OCI-LY7 (cell line): ENCODE results near the gene ITSN2.

Source experiments
- EZH2phosphoT487 ChIP-seq: fragments of 200-600 bp; sonication (generic); IDR thresholded peaks from 2 replicates; pipeline ENCODE4 v1.6.1; 2018; ENCODE audit warnings: low read depth, borderline replicate concordance, mild to moderate bottlenecking, mixed run types, antibody characterized with exemption, low read length, moderate library complexity, mixed read lengths
- TF ChIP-seq, protein P1 (sequence below): fragments of 200-600 bp; sonication (generic); conservative IDR thresholded peaks from 2 replicates; pipeline ENCODE4 v1.5.1; 2014; ENCODE audit warnings: mild to moderate bottlenecking, antibody characterized with exemption, low read length, moderate library complexity, mixed read lengths

DNA sequence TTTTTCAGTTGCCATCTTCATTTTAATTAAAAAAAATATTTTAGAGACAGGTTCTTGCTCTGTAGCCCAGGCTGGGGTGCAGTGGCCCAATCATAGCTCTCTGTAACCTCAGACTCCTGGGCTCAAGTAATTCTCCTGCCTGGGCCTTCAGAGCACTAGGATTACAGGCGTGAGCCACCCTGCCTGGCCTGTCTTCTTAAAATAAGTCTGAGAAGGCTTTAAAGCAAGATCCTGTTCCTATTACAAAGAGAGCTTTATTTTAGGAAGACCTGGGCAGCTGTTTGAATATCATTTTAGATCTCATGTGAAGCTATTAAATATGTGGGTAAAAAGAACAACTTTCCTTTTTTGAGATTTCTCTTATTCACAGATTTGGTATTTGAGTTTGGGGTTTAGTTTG is 184.0 kb downstream of the ITSN2 start:
- TF ChIP-seq, protein P1, sequence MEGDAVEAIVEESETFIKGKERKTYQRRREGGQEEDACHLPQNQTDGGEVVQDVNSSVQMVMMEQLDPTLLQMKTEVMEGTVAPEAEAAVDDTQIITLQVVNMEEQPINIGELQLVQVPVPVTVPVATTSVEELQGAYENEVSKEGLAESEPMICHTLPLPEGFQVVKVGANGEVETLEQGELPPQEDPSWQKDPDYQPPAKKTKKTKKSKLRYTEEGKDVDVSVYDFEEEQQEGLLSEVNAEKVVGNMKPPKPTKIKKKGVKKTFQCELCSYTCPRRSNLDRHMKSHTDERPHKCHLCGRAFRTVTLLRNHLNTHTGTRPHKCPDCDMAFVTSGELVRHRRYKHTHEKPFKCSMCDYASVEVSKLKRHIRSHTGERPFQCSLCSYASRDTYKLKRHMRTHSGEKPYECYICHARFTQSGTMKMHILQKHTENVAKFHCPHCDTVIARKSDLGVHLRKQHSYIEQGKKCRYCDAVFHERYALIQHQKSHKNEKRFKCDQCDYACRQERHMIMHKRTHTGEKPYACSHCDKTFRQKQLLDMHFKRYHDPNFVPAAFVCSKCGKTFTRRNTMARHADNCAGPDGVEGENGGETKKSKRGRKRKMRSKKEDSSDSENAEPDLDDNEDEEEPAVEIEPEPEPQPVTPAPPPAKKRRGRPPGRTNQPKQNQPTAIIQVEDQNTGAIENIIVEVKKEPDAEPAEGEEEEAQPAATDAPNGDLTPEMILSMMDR = no peak
- no peak for TF ChIP-seq EZH2phosphoT487
